IMR-90 (cell line): ENCODE results near the gene ANKRD44.

Source experiments
- CEBPB ChIP-seq: IDR thresholded peaks from 2 replicates; pipeline ENCODE4 v1.6.1; 2012; ENCODE audit warnings: low read depth, low read length, improper control_type of control experiment
- CTCF ChIP-seq: conservative IDR thresholded peaks from 2 replicates; pipeline ENCODE4 v1.5.1; 2012; ENCODE audit warnings: mild to moderate bottlenecking, low read depth, low read length, improper control_type of control experiment
- MAZ ChIP-seq: IDR thresholded peaks from 2 replicates; pipeline ENCODE4 v1.6.1; 2012; ENCODE audit warnings: low read depth, mild to moderate bottlenecking, low read length, improper control_type of control experiment, moderate library complexity, borderline replicate concordance
- MXI1 ChIP-seq: IDR thresholded peaks from 2 replicates; pipeline ENCODE4 v1.6.1; 2012; ENCODE audit warnings: low read depth, mild to moderate bottlenecking, low read length, moderate library complexity, borderline replicate concordance
- POLR2A ChIP-seq: IDR thresholded peaks from 2 replicates; pipeline ENCODE4 v1.6.1; 2012; ENCODE audit warnings: mild to moderate bottlenecking, low read depth, low read length

GRCh38 chr2:197161774-197162173, 148.8 kb downstream of the ANKRD44 start:
- TF ChIP-seq POLR2A = no peak
- TF ChIP-seq CEBPB = no peak
- no peak for TF ChIP-seq CTCF
- TF ChIP-seq MXI1 = no peak
- TF ChIP-seq MAZ = no peak
